ENCODE data around the gene ZDHHC14.

The ZDHHC14 gene

GRCh38 chr6:157600807-157601206 lies 219.8 kb downstream of the ZDHHC14 start:
- no peak for DNase-seq (ENCODE audit: low read depth)

DNA sequence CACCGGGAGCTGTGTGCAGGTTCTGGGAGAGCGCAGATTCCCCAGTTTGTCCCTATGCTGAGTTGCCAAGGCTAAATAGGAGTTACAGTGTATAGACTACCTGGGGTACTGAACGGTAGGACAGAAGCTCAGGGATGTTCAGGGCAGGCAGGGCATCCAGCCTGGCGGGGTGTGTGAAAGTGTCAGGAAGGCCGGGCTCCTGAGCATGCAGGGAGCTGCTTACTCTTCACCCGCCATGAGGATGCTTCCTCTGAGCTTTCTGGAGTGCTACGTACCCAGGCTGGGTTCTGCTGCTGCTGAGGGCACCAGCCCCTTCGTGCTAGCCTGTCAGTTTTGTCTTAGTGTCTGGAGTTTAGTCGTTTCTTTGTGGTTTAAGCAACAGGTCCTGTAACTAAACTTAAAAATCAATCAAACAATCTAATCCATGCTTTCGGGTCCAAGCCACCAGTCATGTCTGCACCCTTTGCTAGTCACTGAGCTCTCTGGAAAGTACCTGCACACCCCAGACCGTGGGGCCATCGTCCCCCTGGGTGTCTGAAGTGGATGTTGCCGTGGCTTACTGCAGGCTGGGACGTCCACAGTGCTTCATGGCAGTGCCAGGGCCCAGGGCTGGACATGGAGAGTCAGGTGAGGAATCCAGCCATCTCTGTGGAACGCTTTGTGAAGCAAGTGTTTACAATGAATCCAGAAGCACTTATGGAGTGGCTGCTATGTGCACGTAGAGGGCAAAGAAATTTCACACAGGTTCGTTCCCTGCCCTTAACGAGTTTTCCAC lies 221.7 kb downstream of the ZDHHC14 start:
- no peak for DNase-seq (ENCODE audit: low read depth)

DNA sequence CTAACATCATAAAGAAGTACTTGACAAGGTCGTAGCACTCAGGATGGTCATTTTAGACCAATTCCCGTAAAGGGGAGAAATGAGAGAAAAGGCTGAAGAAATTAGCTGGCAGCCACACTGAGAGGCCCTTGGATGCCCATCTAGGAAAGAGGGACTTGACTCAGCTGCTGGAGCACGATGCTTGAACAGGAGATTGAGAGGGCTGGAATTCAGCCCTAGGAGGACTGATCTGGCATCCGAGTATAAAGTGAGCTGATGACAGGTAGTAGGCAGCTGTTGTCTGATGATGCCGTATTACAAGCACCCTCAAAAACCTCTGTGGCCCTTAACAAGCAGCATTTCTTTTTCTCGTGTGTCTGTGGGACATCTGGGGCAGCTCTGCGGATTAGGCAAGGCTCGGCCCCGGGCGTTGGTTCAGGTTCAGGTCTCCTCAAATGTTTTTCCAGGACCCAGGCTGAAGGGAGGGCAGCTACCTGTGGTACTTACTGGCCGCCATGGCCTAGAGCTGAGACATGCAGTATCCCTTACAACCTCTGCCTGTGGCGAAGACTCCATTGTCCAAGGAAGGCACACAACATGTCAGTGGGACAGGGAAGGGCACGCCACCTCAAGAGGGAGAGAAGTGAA lies 222.4 kb downstream of the ZDHHC14 start:
- no peak for DNase-seq (ENCODE audit: low read depth)

DNA sequence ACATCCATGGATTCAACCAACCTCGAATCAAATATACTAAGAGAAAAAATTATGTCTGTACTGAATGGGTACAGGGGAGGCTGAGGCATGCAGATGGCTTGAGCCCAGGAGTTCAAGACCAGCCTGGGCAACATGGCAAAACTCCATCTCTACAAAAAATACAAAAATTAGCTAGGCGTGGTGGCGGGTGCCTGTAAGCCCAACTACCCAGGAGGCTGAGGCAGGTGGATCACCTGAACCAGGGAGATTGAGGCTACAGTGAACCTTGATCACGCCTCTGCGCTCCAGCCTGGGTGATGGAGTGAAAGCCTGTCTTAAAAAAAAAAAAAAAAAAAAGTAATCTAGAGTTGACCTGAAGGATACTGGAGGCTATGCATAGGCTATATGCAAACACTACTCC lies 223.0 kb downstream of the ZDHHC14 start:
- no peak for DNase-seq (ENCODE audit: low read depth)

DNA sequence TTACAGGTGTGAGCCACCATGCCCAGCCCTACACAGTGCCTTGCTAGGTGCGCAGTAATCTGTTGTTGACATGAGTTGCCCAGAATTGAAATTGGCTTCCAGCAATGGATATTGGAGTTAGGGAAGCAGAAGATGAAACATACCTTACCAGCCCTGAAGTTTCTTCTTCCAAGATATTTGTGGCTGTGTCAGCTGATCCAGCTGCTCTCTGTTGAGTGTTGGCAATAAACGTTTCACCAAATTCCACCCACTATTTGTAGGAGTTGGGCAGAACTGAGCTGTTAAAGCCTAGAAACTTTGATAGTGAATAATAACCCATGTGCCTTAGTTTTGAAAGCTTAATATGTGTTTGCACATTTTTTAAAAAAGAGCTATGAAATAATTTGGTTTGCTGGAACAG lies 223.8 kb downstream of the ZDHHC14 start:
- DNase-seq (ENCODE audit: low read depth), result no peak

GRCh38 chr6:157605484-157605883 lies 224.5 kb downstream of the ZDHHC14 start:
- DNase-seq (ENCODE audit: low read depth), result no peak

GRCh38 chr6:157606516-157606915 lies 225.5 kb downstream of the ZDHHC14 start:
- no peak for DNase-seq (ENCODE audit: low read depth)

GRCh38 chr6:157607317-157608109 lies 226.5 kb downstream of the ZDHHC14 start:
- no peak for DNase-seq (ENCODE audit: low read depth)

DNA sequence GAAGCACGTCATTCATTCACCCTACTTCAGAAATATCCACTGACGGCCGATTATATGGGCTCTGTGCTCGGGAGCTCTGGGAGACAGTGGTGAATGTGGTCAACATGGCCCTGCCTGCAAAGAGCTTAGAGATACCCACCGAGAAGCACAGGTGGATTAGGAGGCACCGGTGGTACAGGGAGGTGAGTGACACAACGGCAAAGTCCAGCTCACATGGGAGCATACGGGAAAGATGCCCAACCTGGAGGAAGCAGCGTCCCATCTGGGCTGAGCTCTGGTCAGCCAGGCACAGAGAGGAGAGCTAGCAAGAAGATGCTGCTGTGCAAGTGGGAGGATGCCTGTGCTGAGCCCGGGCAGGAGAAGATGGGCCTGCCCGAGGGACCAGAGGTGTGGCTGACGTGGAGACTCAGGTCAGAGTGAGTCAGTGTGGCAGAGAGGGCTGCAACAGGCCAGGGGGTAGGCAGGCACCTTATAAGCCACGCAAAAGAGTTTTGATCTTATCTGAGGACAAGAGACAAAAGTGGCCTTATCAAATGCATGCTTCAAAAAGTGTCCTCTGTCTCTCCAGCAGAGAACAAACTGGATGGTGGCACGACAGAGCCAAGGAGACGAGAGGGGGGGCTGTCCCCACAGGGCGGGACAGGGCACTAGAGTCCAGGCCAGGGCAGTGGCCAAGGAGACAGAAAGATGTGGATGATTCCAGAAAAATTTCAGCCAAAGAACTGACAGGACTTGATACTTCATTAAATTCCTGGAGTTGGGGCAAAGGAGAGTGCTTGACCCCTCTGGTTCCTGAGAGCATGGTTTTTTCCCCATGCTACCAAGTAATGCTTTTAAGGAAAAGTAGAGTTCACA lies 227.5 kb downstream of the ZDHHC14 start:
- DNase-seq (ENCODE audit: low read depth), result no peak

DNA sequence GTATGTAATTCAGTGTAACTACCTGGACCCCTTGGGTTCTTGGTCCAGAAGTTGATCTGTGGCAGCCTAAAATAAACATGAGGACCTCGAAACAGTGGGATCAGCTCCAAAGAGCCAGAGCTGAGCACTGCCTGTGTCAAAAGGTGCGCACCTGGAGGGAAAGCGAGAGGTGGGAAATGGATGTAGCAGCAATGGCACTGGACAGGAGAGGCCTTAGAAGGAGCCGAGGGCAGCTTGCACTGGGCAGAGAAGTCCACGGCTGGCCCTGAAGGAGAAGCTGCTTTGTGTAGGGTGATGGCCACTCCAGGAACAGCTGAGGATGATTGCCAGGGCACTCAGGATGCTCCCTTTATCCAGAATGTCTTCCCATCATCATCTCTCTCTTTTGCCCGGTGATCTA lies 228.1 kb downstream of the ZDHHC14 start:
- no peak for DNase-seq (ENCODE audit: low read depth)

DNA sequence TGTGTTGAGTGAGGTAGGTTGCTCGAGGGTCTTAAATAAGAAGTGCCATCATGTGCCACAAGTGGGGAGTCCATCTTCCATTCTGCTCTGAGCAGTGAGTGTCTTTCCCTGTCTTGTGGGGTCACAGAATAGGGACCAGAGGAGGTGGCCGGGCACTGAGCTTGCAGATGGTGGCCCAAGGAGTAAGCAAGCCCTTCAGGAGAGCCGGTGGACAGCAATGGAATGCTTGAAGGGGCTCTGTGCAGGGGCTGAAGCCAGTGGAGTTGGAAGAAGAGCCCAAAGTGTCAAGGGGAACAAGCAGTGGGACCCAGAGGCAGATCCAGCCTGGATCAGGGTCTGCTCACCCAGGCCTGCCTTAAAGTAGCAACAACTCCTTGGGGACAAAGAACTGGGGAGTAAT lies 228.6 kb downstream of the ZDHHC14 start:
- DNase-seq (ENCODE audit: low read depth), result no peak

- no peak for DNase-seq (ENCODE audit: low read depth)
Measured at GRCh38 chr6:157610451-157610999, 229.5 kb downstream of the ZDHHC14 start.

DNA sequence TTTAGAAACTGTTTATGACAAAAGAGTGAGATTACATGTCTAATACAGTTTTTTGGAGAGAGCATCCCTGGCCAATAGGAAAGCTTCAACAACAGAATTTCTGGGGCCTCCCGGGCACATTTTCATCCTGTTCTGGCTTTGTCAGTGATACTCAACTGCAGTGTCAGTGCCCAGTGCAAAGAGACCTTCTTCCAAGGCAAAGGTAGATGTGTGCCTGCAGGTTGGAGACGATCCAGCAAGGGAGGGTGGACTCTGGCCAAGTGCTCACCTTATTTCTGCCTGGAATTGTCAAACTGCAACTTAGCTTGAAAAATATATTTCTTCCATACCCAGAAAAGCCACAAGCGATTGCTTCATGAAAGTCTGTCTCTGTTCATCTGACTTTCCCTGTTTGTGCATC lies 230.4 kb downstream of the ZDHHC14 start:
- no peak for DNase-seq (ENCODE audit: low read depth)

- no peak for DNase-seq (ENCODE audit: low read depth)
Measured at GRCh38 chr6:157613011-157613522, 232.1 kb downstream of the ZDHHC14 start.

DNA sequence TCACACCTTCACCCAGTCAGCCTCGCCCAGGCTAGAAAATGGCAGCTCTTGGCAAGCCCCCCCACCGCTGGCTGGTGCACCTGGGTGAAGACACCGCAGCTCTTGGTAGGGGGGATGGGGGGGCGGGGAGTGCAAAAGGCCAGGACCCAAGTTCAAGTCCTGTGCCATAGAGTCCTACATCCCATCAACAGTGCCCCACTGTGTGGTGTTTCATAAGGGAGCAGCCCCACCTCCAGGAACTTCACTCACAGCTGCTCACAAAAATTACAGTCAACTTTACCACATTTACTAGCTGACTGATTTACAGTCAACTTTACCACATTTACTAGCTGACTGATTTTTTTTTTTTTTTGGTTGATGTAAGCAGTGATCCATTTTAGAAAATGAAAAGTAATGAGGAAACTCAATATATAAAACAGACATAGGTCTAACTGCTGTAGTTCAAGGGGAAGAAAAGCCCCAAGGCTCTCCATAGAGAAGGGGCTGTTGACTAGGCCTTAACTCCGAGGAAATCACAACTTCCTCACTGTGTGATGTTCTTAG lies 233.1 kb downstream of the ZDHHC14 start:
- DNase-seq (ENCODE audit: low read depth), result no peak

DNA sequence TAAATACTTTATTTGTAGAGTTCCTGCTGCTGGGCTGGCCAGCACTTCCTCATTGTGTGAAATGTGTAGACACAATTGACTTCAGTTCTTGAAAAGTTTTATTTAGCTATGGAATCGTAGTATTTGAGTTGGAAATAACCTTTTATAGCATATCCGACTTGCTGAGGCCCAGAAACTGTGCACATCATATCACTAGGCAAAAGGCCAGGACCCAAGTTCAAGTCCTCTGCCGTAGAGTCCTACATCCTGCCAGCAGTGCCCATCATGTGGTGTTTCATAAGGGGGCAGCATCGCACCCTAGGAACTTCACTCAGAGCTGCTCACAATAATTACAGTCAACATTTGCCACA lies 234.4 kb downstream of the ZDHHC14 start:
- DNase-seq (ENCODE audit: low read depth), result no peak

- no peak for DNase-seq (ENCODE audit: low read depth)
Measured at GRCh38 chr6:157615951-157616350, 235.0 kb downstream of the ZDHHC14 start.

DNA sequence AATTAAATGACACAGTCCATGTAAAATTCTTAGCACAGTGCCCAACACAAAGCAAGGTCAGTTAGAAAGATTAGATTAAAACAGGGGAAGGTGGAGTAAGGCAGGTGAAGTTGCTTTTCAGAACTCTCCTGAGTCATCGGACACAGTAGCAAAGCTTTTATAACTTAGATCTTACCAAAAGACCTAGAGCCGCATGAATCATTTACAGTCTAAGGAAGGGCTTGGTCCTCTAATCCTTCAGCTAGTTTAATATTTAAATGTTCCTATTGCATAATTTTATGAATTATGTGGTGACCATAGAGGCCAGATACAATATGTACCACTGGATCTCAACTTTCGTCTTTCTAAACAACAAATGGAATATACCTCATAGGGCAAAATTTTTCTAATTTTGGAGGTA lies 240.0 kb downstream of the ZDHHC14 start:
- DNase-seq (ENCODE audit: low read depth), result no peak

DNA sequence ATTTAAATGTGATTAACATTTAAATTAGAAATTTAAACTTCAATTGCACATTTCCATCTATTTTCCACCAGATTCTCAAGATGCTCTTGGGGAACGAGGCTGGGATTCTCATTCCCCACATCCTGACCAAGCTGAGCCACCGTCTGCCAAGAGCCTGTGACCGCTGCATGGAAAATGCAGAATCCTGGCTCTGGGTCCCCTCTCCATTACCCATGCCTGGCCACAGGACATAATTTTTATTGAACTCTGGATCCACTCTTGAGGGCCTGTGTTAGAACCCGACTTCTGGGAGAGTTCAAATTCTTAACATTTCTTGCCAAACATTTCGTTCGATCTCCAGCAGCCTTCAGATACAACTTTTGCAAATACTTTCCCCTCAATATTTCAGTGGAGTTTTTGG lies 240.4 kb downstream of the ZDHHC14 start:
- DNase-seq (ENCODE audit: low read depth), result no peak

GRCh38 chr6:157622427-157622826 lies 241.4 kb downstream of the ZDHHC14 start:
- DNase-seq (ENCODE audit: low read depth), result no peak

DNA sequence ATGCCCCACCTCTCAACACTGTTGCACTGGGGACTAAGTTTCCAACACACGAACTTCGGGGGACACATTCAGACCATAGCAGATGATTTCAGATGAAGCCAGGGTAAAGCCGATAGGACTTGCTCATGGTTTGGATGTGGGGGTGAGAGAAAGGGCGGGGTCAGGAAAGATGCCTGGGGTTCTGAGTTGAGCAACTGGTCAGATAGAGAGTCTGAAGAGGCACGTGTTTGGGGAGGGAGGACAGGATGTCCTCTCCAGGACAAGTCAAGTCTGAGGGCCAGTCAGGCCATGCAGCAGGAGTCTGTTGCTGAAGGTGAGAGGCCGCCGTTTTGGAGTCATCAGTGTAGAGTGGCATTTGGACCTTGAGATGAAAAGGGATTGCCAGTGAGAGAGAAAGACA lies 244.1 kb downstream of the ZDHHC14 start:
- DNase-seq (ENCODE audit: low read depth), result no peak
